Gastrocnemius medialis (tissue), 4 donors: ENCODE results near the gene ZNF688.

Experiments
- POLR2A ChIP-seq, 2 donors: fragments of 450-650 bp; IDR thresholded peaks; one replicate each; pipeline ENCODE4 v1.6.1; 2017; ENCODE audit warnings: antibody characterized with exemption in 2 of 2, mild to moderate bottlenecking in 2 of 2, moderate library complexity in 2 of 2
- TF ChIP-seq, protein P1 (sequence below), 5 experiments: fragments of 450-650 bp in 3 of 5; fragments of 200-600 bp in 2 of 5; sonication (generic) in 2 of 5; IDR thresholded peaks in 4 of 5; conservative IDR thresholded peaks in 1 of 5; 1 replicate in 4 of 5; 2 replicates in 1 of 5; pipeline ENCODE4 v1.5.1; 2016 to 2019; ENCODE audit warnings: antibody characterized with exemption in 5 of 5, mild to moderate bottlenecking in 3 of 5, moderate library complexity in 3 of 5

- TF ChIP-seq, protein P1, sequence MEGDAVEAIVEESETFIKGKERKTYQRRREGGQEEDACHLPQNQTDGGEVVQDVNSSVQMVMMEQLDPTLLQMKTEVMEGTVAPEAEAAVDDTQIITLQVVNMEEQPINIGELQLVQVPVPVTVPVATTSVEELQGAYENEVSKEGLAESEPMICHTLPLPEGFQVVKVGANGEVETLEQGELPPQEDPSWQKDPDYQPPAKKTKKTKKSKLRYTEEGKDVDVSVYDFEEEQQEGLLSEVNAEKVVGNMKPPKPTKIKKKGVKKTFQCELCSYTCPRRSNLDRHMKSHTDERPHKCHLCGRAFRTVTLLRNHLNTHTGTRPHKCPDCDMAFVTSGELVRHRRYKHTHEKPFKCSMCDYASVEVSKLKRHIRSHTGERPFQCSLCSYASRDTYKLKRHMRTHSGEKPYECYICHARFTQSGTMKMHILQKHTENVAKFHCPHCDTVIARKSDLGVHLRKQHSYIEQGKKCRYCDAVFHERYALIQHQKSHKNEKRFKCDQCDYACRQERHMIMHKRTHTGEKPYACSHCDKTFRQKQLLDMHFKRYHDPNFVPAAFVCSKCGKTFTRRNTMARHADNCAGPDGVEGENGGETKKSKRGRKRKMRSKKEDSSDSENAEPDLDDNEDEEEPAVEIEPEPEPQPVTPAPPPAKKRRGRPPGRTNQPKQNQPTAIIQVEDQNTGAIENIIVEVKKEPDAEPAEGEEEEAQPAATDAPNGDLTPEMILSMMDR (IDR thresholded peaks at IDR 0.05 in 4 of 5, conservative IDR thresholded peaks at IDR 0.05 in 1 of 5), result no peak
- TF ChIP-seq POLR2A (IDR thresholded peaks at IDR 0.05), result no peak
Measured at GRCh38 chr16:30602616-30603277, 31.2 kb upstream of the ZNF688 start.
